SK-N-MC (cell line): ENCODE data around the gene LIN28B.
A peak's percentile ranks its signal among the peaks of the same experiment; 100 is the strongest.

Experiments
- DNase-seq: peaks from one replicate; pipeline ENCODE4 v3.0.0-alpha.2; 2011; ENCODE audit warnings: low read depth, low spot score
- H3K27ac ChIP-seq: fragments of 200-600 bp; sonication (generic); 2 replicates; pipeline ENCODE4 v1.5.1; 2016; ENCODE audit warnings: mixed run types
- H3K36me3 ChIP-seq: fragments of 200-600 bp; sonication (generic); 2 replicates; pipeline ENCODE4 v1.6.1; 2017; ENCODE audit warnings: antibody characterized with exemption, low read length, mixed read lengths; ENCODE audit not compliant: insufficient read depth
- H3K4me3 ChIP-seq: fragments of 200-600 bp; sonication (generic); 2 replicates; pipeline ENCODE4 v1.5.1; 2016
- H3K9ac ChIP-seq: fragments of 200-600 bp; sonication (generic); 2 replicates; pipeline ENCODE4 v1.8.0; 2017; ENCODE audit warnings: mixed run types, mixed read lengths; ENCODE audit not compliant: insufficient read length
- H3K9me3 ChIP-seq: fragments of 200-600 bp; sonication (generic); 2 replicates; pipeline ENCODE4 v1.6.1; 2017; ENCODE audit warnings: low read depth, mild to moderate bottlenecking, antibody characterized with exemption, low read length, moderate library complexity, mixed read lengths
- EZH2 ChIP-seq: fragments of 200-600 bp; sonication (generic); IDR thresholded peaks from one replicate; pipeline ENCODE4 v1.6.1; 2017; ENCODE audit warnings: antibody characterized with exemption
- FOXP2 ChIP-seq: optimal IDR thresholded peaks from 2 replicates; pipeline ENCODE3; 2011; ENCODE audit warnings: mild to moderate bottlenecking, moderate library complexity; ENCODE audit not compliant: insufficient read depth; ENCODE audit errors: extremely low read length, control extremely low read depth
- POLR2AphosphoS5 ChIP-seq: IDR thresholded peaks from 2 replicates; pipeline ENCODE4 v1.6.1; 2012; ENCODE audit warnings: mild to moderate bottlenecking, low read depth, low read length, borderline replicate concordance

The LIN28B gene, protein sequence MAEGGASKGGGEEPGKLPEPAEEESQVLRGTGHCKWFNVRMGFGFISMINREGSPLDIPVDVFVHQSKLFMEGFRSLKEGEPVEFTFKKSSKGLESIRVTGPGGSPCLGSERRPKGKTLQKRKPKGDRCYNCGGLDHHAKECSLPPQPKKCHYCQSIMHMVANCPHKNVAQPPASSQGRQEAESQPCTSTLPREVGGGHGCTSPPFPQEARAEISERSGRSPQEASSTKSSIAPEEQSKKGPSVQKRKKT

DNA sequence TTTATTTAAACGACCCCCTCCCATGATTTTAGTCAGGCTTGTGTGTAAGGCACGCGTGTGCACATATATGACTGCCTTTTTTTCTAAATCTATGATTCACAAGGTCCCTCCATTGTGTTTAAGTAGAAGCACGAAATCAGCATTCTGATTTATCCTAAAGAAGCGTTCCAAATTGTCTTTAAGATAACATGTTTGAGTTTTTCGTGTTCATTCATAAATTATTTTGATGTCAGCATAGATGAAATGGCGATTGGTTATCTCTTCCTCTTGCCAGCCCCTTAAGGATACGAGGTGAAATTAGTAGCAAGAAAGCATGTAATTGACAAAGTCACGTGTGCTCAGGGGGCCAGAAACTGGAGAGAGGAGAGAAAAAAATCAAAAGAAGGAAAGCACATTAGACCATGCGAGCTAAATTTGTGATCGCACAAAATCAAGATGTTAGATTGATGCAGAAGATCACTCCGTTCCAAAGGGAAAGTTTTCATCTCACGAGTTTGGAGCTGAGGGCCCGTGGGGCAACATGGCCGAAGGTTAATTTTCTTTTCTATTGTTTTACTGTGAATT is at the start of gene LIN28B:
LIN28B (plus strand) TSS at position 377 of the 564 bp plus-strand sequence; CDS start at position 521, 144 bp downstream.
- Histone ChIP-seq H3K4me3 (peak within 1 kb of the TSS; percentile 89), H3K9me3 (no peaks in the 10 kb centered on the region), H3K36me3 (peaks cover 10% of the 10 kb centered on the region), H3K9ac (peak within 1 kb of the TSS; percentile 96), H3K27ac (peak within 1 kb of the TSS; percentile 95)
- TF ChIP-seq EZH2 (no peak), POLR2AphosphoS5 (peak; percentile 83)
- peak; percentile 85 for DNase-seq

DNA sequence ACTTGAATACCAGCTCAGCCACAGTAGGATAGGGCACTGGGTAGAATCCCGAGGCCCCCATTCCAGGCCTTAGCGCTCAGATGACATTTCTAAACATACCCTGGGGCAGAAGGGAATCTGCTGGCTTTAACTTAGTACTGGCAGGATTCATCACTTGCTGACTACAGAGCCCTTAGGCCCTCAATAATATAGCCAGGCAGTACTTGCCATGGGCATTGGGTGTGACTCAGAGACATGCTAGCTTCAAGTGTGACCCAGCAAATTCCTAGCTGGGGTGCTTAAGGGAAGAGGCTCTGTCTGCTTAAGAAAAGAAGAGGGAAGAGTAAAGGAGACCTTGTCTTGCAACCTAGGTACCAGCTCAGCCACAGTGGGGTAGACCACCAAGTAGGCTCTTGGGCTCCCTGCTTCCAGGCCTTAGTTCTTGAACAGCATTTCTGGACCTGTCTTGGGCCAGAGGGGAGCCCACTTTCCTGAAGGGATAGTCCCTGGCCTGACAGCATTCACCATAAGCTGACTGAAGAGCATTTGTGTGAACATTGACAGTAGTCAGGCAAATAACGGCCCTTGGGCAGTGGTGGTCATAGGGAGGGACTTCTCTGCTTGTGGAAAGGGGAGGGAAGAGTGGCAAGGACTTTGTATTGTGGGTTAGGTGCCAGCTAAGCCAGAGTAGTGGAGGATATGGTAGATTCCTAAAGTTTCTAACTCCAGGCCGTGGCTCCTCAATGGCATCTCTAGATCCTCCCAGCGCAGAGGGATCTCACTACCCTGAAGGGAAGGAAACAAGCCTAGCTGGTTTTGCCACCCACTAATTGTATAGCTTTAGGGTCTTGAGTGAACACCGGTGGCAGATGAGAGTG is 48.6 kb upstream of the LIN28B start:
- no peak for DNase-seq
- Histone ChIP-seq H3K9ac (no peak overlapping the region), H3K36me3 (no peaks in the 10 kb centered on the region), H3K9me3 (no peaks in the 10 kb centered on the region), H3K4me3 (no peak overlapping the region), H3K27ac (no peak overlapping the region)
- TF ChIP-seq POLR2AphosphoS5 (no peak), EZH2 (no peak), FOXP2 (no peak)

DNA sequence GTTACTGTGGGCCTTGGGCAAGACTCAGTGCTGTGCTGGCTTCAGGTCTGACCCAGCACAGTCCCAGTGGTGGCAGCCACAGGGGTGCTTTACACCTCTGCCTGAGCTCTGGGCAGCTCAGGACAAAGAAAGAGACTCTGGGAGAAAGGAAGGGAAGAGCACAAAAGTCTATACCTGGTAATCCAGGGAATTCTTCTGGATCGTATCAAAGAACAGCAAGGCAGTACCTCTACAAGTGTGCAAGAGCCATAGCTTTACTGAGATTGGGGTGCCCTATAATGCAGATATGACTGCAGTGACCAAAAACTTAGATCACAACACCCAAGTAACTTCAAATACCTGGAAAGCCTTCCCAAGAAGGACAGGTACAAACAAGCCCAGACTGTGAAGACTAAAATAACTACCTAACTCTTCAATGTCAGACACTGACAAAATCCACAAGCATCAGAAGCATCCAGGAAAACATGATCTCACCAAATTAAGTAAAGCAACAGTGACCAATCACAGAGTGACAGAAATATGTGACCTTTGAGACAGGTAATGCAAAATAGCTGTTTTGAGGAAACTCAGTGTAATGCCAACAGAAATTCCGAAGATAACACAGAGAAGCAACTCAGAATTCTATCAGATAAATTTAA is 47.9 kb upstream of the LIN28B start:
- no peak overlapping the region for H3K9ac ChIP-seq
- no peak for DNase-seq
- no peak overlapping the region for H3K4me3 ChIP-seq
- no peak overlapping the region for H3K27ac ChIP-seq
- no peak for TF ChIP-seq EZH2
- H3K9me3 ChIP-seq: no peaks in the 10 kb centered on the region
- H3K36me3 ChIP-seq: no peaks in the 10 kb centered on the region

DNA sequence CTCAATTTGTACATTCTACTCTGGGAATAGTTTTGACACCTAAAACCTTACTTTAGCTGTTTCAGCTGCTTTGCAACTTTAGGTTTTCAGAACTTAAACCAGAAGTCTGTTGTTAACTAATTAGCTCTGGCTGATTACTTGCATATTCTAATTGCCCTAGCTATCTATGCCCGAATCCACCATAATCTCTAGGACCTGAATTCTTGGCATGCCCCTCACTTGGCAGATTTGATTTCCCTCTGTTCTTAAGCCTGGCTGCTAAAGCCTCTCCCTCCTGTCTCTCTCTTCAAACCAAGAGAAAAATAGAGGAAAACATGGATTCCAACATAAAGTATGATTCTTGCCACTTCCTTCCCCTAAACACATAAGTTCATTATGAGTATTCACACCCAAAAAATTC is 35.0 kb upstream of the LIN28B start:
- no peak overlapping the region for H3K4me3 ChIP-seq
- H3K9me3 ChIP-seq: no peaks in the 10 kb centered on the region
- no peak overlapping the region for H3K27ac ChIP-seq
- TF ChIP-seq FOXP2: no peak
- TF ChIP-seq POLR2AphosphoS5: no peak
- no peak for TF ChIP-seq EZH2
- DNase-seq: no peak
- no peak overlapping the region for H3K9ac ChIP-seq
- no peaks in the 10 kb centered on the region for H3K36me3 ChIP-seq

DNA sequence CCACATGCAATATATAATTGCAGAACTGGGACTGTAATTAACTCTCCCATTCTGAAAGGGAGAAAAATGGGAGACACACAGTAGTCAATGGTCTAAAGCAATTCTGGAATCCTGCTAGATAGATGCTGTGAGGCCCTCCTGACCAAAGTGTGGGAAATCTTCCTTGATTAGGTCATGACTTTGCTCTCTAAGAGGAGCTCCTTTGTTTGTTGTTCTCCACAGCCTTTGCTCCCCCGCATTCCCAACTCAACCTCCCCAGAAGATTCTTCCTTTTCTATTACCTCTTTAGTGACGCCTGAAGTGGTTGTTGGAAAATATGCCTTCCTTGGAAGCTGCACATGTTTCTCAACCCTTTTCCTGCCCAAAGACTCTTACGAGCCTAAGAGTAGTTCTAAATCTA is 28.8 kb upstream of the LIN28B start:
- no peaks in the 10 kb centered on the region for H3K9me3 ChIP-seq
- DNase-seq: no peak
- no peak for TF ChIP-seq POLR2AphosphoS5
- TF ChIP-seq EZH2: no peak
- no peak for TF ChIP-seq FOXP2
- H3K9ac ChIP-seq: no peak overlapping the region
- no peaks in the 10 kb centered on the region for H3K36me3 ChIP-seq
- H3K27ac ChIP-seq: no peak overlapping the region
- H3K4me3 ChIP-seq: no peak overlapping the region

DNA sequence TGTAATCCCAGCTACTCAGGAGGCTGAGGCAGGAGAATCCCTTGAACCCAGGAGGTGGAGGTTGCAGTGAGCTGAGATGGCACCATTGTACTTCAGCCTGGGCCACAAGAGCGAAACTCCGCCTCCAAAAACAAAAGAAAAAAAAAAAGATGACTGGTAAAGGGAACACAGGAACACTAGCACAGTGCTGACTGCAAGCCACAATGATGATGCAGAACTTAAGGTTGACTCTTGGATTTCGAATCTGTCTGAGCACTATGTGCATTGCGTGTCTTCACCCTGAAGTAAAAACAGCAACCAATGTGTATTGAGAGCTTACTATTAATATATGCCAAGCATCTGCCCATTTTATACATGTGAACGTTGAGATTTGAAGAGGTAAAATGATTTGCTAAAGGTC is 27.6 kb upstream of the LIN28B start:
- H3K27ac ChIP-seq: no peak overlapping the region
- TF ChIP-seq FOXP2 (no peak), POLR2AphosphoS5 (no peak), EZH2 (no peak)
- no peaks in the 10 kb centered on the region for H3K36me3 ChIP-seq

DNA sequence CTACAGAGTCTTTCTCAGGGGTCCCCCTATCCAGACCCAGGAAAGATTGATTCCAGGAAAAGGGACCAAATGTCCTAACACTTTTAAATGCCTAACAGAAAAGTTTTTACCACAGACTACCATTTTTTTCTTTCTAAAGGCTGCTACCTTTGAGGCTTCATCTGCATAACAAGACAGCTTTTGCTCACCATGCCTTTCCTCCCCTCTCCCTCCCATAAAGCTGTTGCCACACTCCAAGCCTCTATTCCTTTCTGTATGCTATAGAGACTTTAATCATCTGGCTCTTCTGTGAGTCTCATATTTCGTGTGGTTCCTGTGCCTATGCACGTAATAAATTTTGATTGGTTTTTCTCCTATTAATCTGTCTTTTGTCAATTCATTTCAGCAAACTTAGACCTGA is 26.0 kb upstream of the LIN28B start:
- no peak overlapping the region for H3K27ac ChIP-seq
- no peaks in the 10 kb centered on the region for H3K9me3 ChIP-seq
- H3K9ac ChIP-seq: no peak overlapping the region
- H3K36me3 ChIP-seq: no peaks in the 10 kb centered on the region
- no peak for TF ChIP-seq POLR2AphosphoS5
- TF ChIP-seq FOXP2: no peak
- DNase-seq: no peak
- H3K4me3 ChIP-seq: no peak overlapping the region

More for the DNA sequence above, 27.6 kb upstream of the LIN28B start:
- no peak overlapping the region for H3K4me3 ChIP-seq
- no peaks in the 10 kb centered on the region for H3K9me3 ChIP-seq
- H3K9ac ChIP-seq: no peak overlapping the region
- no peak for DNase-seq

DNA sequence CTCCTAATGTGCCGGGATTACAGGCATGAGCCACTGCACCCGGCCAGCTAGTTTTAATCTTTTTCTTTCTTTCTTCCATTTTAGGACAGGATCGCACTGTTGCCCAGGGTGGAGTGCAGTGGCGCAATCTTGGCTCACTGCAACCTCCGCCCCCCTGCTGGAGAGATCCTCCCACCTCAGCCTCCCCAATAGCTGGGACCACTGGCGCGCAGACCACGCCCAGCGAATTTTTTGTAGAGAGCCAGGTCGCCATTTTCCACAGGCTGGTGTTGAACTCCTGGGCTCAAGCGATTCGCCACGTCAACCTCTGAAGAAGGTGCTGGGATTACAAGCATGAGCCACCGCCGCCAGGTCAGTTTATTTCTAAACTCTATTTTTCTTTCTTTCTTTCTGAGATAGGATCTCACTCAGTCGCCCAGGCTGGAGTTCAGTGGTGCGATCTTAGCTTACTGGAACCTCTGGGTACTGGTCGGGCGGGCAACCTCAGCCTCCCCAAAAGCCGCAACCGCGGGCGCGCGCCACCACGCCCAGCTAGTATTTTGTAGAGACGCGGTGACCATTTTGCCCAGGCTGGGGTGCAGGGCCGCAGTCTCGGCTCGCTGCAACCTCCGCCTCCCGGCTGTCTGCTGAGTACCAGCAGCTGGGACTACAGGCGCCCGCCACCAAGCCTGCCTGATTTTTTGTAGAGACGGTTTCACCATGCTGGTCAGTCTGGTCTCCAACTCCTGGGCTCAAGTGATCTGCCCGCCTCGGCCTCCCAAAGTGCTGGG is 20.0 kb upstream of the LIN28B start:
- H3K9me3 ChIP-seq: no peaks in the 10 kb centered on the region
- no peaks in the 10 kb centered on the region for H3K36me3 ChIP-seq
- no peak overlapping the region for H3K4me3 ChIP-seq
- H3K27ac ChIP-seq: no peak overlapping the region
- no peak overlapping the region for H3K9ac ChIP-seq
- no peak for DNase-seq
- no peak for TF ChIP-seq FOXP2
- no peak for TF ChIP-seq POLR2AphosphoS5
- no peak for TF ChIP-seq EZH2
